ENCODE measurements around the gene PRKCZ. TPM values are rescaled to one million over a fixed set of nuclear protein-coding genes. Genes with fewer than 3 reads are reported as not detected.

Gene PRKCZ
- total and polyA plus RNA-seq, 9 of the 15 experiments (the other 6 are each of a cell fraction or from before 2014, with no cell fraction given), result 0.07 to 3.1 (median 1.3) TPM

DNA sequence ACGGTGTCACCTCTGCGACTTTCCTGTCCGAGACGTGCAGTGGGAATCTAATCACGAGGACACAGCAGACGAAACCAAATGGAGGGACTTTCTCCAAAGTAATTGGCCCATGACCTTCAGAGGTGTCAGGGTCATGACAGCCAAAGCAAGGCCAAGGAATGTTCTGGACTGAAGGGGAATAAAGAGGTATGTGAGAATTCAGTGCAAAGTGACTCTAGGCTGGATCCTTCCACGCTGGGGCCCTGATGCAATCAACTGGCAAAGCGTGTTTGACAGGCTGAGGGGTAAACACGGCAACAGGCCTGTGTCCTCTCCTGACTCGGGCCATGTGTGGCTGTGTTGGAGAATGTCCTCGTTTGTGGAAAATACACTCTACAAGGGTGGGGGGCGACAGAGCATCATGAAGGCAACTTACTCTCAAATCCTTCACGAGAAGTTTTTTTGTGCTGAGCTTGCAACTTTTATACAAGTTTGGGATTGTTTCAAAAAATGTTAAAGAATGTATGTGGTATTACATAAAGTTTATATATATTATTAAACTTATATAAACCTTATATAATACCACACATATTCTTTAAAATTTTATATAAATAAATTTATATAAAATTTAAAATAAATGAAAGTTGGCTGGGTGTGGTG is 48.3 kb upstream of the PRKCZ start (continued):
- TF ChIP-seq, protein P1, sequence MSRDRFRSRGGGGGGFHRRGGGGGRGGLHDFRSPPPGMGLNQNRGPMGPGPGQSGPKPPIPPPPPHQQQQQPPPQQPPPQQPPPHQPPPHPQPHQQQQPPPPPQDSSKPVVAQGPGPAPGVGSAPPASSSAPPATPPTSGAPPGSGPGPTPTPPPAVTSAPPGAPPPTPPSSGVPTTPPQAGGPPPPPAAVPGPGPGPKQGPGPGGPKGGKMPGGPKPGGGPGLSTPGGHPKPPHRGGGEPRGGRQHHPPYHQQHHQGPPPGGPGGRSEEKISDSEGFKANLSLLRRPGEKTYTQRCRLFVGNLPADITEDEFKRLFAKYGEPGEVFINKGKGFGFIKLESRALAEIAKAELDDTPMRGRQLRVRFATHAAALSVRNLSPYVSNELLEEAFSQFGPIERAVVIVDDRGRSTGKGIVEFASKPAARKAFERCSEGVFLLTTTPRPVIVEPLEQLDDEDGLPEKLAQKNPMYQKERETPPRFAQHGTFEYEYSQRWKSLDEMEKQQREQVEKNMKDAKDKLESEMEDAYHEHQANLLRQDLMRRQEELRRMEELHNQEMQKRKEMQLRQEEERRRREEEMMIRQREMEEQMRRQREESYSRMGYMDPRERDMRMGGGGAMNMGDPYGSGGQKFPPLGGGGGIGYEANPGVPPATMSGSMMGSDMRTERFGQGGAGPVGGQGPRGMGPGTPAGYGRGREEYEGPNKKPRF (IDR thresholded peaks at IDR 0.05; ENCODE audit: low read depth, low read length), result no peak
- TF ChIP-seq PCBP2 (IDR thresholded peaks at IDR 0.05; ENCODE audit: low read depth, low read length, poor library complexity, severe bottlenecking) (no peak), TCF7L2 (IDR thresholded peaks at IDR 0.05; ENCODE audit: low read depth, low read length) (no peak), DPF2 (IDR thresholded peaks at IDR 0.05) (no peak), ZFPM2 (CRISPR knock-in tag; IDR thresholded peaks at IDR 0.05) (no peak), TAF15 (IDR thresholded peaks at IDR 0.05; ENCODE audit: low read depth, low read length) (no peak), RBM34 (IDR thresholded peaks at IDR 0.05; ENCODE audit: borderline replicate concordance, insufficient read depth, low read length) (no peak), POLR3G (IDR thresholded peaks at IDR 0.05; ENCODE audit: extremely low read depth, insufficient read length, insufficient replicate concordance) (no peak), HMG20B (CRISPR knock-in tag; IDR thresholded peaks at IDR 0.05) (no peak), ZNF124 (CRISPR knock-in tag; IDR thresholded peaks at IDR 0.05) (no peak), ARHGAP35 (IDR thresholded peaks at IDR 0.05; ENCODE audit: partially characterized antibody) (no peak), RB1 (IDR thresholded peaks at IDR 0.05; ENCODE audit: low read depth) (no peak), ZNF282 (CRISPR knock-in tag; IDR thresholded peaks at IDR 0.05) (no peak), ZKSCAN8 (CRISPR knock-in tag; IDR thresholded peaks at IDR 0.05) (no peak), ZNF263 (CRISPR knock-in tag; IDR thresholded peaks at IDR 0.05; ENCODE audit: borderline replicate concordance) (no peak), CTBP1 (IDR thresholded peaks at IDR 0.05; ENCODE audit: borderline replicate concordance) (peak; percentile 50; the same call in 1 of the 2 replicates)
- TF ChIP-seq, protein P2, sequence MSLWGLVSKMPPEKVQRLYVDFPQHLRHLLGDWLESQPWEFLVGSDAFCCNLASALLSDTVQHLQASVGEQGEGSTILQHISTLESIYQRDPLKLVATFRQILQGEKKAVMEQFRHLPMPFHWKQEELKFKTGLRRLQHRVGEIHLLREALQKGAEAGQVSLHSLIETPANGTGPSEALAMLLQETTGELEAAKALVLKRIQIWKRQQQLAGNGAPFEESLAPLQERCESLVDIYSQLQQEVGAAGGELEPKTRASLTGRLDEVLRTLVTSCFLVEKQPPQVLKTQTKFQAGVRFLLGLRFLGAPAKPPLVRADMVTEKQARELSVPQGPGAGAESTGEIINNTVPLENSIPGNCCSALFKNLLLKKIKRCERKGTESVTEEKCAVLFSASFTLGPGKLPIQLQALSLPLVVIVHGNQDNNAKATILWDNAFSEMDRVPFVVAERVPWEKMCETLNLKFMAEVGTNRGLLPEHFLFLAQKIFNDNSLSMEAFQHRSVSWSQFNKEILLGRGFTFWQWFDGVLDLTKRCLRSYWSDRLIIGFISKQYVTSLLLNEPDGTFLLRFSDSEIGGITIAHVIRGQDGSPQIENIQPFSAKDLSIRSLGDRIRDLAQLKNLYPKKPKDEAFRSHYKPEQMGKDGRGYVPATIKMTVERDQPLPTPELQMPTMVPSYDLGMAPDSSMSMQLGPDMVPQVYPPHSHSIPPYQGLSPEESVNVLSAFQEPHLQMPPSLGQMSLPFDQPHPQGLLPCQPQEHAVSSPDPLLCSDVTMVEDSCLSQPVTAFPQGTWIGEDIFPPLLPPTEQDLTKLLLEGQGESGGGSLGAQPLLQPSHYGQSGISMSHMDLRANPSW (CRISPR knock-in tag; IDR thresholded peaks at IDR 0.05), result no peak
- TF ChIP-seq, protein P3, sequence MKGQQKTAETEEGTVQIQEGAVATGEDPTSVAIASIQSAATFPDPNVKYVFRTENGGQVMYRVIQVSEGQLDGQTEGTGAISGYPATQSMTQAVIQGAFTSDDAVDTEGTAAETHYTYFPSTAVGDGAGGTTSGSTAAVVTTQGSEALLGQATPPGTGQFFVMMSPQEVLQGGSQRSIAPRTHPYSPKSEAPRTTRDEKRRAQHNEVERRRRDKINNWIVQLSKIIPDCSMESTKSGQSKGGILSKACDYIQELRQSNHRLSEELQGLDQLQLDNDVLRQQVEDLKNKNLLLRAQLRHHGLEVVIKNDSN (CRISPR knock-in tag; IDR thresholded peaks at IDR 0.05), result no peak
- TF ChIP-seq, protein P4, sequence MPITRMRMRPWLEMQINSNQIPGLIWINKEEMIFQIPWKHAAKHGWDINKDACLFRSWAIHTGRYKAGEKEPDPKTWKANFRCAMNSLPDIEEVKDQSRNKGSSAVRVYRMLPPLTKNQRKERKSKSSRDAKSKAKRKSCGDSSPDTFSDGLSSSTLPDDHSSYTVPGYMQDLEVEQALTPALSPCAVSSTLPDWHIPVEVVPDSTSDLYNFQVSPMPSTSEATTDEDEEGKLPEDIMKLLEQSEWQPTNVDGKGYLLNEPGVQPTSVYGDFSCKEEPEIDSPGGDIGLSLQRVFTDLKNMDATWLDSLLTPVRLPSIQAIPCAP (CRISPR knock-in tag; IDR thresholded peaks at IDR 0.05; ENCODE audit: borderline replicate concordance), result no peak
- TF ChIP-seq, protein P5, sequence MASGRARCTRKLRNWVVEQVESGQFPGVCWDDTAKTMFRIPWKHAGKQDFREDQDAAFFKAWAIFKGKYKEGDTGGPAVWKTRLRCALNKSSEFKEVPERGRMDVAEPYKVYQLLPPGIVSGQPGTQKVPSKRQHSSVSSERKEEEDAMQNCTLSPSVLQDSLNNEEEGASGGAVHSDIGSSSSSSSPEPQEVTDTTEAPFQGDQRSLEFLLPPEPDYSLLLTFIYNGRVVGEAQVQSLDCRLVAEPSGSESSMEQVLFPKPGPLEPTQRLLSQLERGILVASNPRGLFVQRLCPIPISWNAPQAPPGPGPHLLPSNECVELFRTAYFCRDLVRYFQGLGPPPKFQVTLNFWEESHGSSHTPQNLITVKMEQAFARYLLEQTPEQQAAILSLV (tag; IDR thresholded peaks at IDR 0.05), result no peak
- TF ChIP-seq, protein P6, sequence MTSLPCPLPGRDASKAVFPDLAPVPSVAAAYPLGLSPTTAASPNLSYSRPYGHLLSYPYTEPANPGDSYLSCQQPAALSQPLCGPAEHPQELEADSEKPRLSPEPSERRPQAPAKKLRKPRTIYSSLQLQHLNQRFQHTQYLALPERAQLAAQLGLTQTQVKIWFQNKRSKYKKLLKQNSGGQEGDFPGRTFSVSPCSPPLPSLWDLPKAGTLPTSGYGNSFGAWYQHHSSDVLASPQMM (CRISPR knock-in tag; IDR thresholded peaks at IDR 0.05), result no peak
